Activated CD8-positive, alpha-beta memory T cell treated with anti-CD3 and anti-CD28 coated beads, Interleukin-2, amount 10 ng/mL, durations not matched to agents 7 days and 5 days (primary cell): ENCODE results near the gene SH3BP2. TPM values are rescaled to one million over a fixed set of nuclear protein-coding genes. Genes with fewer than 3 reads are reported as not detected.
"Not testable (repeated sequence)": the region's sequence is repeated elsewhere in the genome, so short reads cannot be mapped to it uniquely, and the experiment has no call there.

Experiments
- ATAC-seq: fragments of 150-1000 bp; cut with Tn5 transposase; one replicate; pipeline ENCODE4 v1.10.0; 2021; ENCODE audit warnings: moderate library complexity
- CTCF ChIA-PET: fragments of 350-600 bp; sonication (Branson Sonifier 250); formaldehyde crosslinking; loops from one replicate; lab custom pipeline; 2021; ENCODE audit warnings: antibody characterized with exemption; lab: Charles Lee
- DNase-seq: peaks from one replicate; pipeline ENCODE4 v3.0.0-alpha.2; 2020
- H3K27ac Mint-ChIP-seq: one replicate; pipeline ENCODE4 v1.8.0; 2021; ENCODE audit warnings: mild to moderate bottlenecking, mixed read lengths
- H3K27me3 Mint-ChIP-seq: one replicate; pipeline ENCODE4 v1.8.0; 2021; ENCODE audit warnings: mixed read lengths
- H3K36me3 Mint-ChIP-seq: one replicate; pipeline ENCODE4 v1.8.0; 2021; ENCODE audit warnings: mild to moderate bottlenecking, mixed read lengths
- H3K4me1 Mint-ChIP-seq: one replicate; pipeline ENCODE4 v1.8.0; 2021; ENCODE audit warnings: mixed read lengths
- H3K4me3 Mint-ChIP-seq: one replicate; pipeline ENCODE4 v1.8.0; 2021; ENCODE audit warnings: mild to moderate bottlenecking, moderate library complexity, mixed read lengths
- H3K9me3 Mint-ChIP-seq: one replicate; pipeline ENCODE4 v1.8.0; 2022; ENCODE audit warnings: low read depth, mixed read lengths
- total RNA-seq, 2 experiments: library from RNA; stranded (reverse); gene quantifications; one replicate each; pipeline ENCODE4 v1.2.3, GENCODE V29; 2021

SH3BP2 gene
- total RNA-seq, 2 experiments from 2014 or later, result 88.0 to 105 TPM

DNA sequence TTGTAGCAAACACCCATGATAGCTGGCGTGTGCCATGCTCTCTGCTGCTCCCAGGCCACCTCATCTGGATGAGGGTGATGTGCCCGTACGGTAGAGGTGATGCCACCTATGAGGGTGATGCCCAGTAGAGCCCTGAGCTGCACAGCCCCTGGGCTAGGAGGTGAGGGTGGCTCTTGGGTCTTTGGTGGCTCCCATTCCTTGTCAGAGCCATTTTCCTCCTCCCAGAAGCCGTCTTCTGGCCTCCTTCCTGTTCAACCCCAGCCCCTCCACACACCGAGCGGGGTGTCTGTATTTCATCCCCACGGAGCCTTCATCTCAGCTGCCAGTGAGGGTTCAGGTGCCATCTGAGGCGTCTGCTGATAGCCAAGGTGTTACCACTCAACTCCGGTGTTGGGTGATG lies 24.8 kb upstream of the SH3BP2 start:
- Mint-ChIP-seq H3K9me3 (no peaks in the 10 kb centered on the region), H3K36me3 (no peaks in the 10 kb centered on the region)
- CTCF ChIA-PET, result interaction anchor here (1.2 kb wide), 2 partner anchors 16 to 186 kb away, joined by 3 to 5 read pairs; no protein-coding TSS in a partner anchor

DNA sequence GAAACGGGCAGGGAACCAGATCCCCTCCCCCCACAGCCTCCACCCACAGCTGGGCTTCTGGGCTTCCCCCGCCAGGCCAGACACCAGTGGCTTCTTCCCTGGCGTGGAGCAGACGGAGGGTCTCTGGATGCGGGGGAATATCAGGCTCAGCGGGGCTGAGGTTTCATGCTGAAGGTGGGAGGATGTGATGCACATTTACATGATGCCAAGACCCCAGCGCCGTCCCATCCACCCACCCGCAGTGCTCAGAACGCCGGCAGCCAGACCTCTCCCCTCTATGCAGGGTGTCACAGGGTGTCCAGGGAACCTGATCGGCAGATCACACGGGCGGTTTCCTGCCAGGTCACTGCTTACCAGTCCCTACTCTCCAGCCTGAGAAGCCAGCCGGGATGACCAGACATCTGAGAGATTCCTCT lies 24.0 kb upstream of the SH3BP2 start:
- Mint-ChIP-seq H3K27me3 (no peaks in the 10 kb centered on the region), H3K36me3 (no peaks in the 10 kb centered on the region), H3K27ac (no peak overlapping the region)

More for the DNA sequence above, 24.8 kb upstream of the SH3BP2 start:
- H3K4me1 Mint-ChIP-seq, result peaks cover 36% of the 10 kb centered on the region
- no peaks in the 10 kb centered on the region for H3K27me3 Mint-ChIP-seq
- DNase-seq (no peak), ATAC-seq (no peak)
- H3K27ac Mint-ChIP-seq, result no peak overlapping the region
- no peak overlapping the region for H3K4me3 Mint-ChIP-seq

DNA sequence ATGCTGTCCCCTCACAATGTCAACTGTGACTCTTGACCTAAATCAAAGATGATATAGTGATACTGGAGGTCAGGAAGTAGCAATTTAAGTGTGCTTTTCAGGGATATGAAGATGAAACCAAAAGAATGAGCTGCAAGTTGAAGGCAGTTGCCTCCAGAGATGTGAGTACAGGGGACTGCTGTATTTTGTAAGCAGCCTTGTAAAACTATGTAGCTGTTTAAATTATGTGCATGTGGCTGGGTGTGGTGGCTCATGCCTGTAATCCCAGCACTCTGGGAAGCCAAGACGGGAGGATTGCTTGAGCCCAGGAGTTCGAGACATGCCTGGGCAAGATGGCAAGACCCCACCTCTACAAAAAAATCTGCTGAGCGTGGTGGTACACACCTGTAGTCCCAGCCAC lies 21.6 kb upstream of the SH3BP2 start:
- no peaks in the 10 kb centered on the region for H3K36me3 Mint-ChIP-seq
- CTCF ChIA-PET, result interaction anchor here (0.8 to 2.5 kb wide), 7 partner anchors 8 to 207 kb away, joined by 3 to 8 read pairs (median 4); no protein-coding TSS in a partner anchor
- peak overlapping the region; percentile 78 for H3K27ac Mint-ChIP-seq
- peaks cover 32% of the 10 kb centered on the region for H3K4me1 Mint-ChIP-seq
- peak; percentile 63 for ATAC-seq
- H3K4me3 Mint-ChIP-seq, result peak overlapping the region; percentile 31
- H3K27me3 Mint-ChIP-seq, result no peaks in the 10 kb centered on the region
- DNase-seq, result no peak
- H3K9me3 Mint-ChIP-seq, result no peaks in the 10 kb centered on the region

More for the DNA sequence above, 24.0 kb upstream of the SH3BP2 start:
- no peak for DNase-seq
- H3K9me3 Mint-ChIP-seq, result no peaks in the 10 kb centered on the region
- CTCF ChIA-PET, result interaction anchor here (1.2 kb wide), 1 partner anchor 15 kb away, joined by 5 read pairs; no protein-coding TSS in a partner anchor
- H3K4me3 Mint-ChIP-seq, result no peak overlapping the region
- H3K4me1 Mint-ChIP-seq, result peaks cover 34% of the 10 kb centered on the region
- no peak for ATAC-seq

DNA sequence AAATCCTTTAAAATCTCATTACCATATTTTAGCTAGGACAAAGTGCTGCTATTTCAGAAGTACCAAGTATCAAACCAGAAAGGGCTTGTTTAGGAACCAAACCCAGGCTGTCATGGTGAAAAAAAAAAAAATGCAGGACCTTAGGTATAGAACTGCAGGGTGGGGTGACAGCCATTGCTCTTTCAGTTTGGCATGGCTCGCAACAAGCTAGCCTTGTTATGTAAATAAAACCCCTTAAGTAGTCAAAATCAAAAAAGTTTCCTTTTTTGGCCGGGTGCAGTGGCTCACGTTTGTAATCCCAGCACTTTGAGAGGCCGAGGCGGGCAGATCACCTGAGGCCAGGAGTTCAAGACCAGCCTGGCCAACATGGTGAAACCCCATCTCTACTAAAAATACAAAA lies 12.2 kb upstream of the SH3BP2 start:
- H3K9me3 Mint-ChIP-seq, result not testable (repeated sequence)

DNA sequence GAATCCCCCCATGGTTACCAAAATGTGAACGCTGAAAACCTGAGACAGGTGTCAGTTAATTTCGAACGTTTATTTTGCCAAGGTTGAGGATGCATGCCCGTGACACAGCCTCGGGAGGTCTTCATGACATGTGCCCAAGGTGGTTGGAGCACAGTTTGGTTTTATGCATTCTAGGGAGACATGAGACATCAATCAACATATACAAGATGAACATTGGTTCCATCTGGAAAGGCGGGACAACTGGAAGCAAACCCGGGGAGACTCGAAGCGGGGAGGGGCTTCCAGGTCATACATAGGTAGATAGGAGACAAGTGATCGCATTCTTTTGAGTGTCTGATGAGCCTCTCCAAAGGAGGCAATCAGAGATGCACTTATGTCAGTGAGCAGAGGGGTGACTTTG lies 11.0 kb upstream of the SH3BP2 start:
- ATAC-seq, result no peak
- Mint-ChIP-seq H3K36me3 (peaks cover 9% of the 10 kb centered on the region), H3K27ac (no peak overlapping the region), H3K27me3 (peaks cover 4% of the 10 kb centered on the region), H3K4me3 (no peak overlapping the region), H3K9me3 (peaks cover 2% of the 10 kb centered on the region), H3K4me1 (peaks cover 4% of the 10 kb centered on the region)
- CTCF ChIA-PET, result interaction anchor here (0.6 to 3.9 kb wide), 4 partner anchors 11 to 30 kb away, joined by 3 to 16 read pairs (median 4); no protein-coding TSS in a partner anchor
- no peak for DNase-seq

More for the DNA sequence above, 12.2 kb upstream of the SH3BP2 start:
- ATAC-seq, H3K27me3 Mint-ChIP-seq, H3K27ac Mint-ChIP-seq, DNase-seq, H3K4me3 Mint-ChIP-seq, H3K36me3 Mint-ChIP-seq, H3K4me1 Mint-ChIP-seq: not testable (repeated sequence)
- CTCF ChIA-PET, result interaction anchor here (1.1 to 1.5 kb wide), 2 partner anchors 10 to 31 kb away, joined by 3 to 4 read pairs; no protein-coding TSS in a partner anchor

DNA sequence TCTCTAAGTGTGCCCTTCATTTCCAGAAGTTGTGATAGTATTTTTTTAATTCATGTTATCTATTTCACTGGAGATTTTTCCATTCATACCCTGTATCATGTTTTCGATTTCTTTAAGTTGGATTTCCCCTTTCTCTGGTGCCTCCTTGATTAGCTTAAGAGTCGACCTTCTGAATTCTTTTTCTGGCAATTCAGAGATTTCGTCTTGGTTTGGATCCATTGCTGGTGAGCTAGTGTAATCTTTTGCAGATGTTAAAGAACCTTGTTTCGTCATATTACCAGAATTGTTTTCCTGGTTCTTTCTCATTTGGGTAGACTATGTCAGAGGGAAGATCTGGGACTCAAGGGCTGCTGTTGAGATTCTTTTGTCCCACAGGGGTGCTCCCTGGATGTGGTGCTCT lies 9.1 kb upstream of the SH3BP2 start:
- no peak overlapping the region for H3K27ac Mint-ChIP-seq
- peaks cover 17% of the 10 kb centered on the region for H3K4me1 Mint-ChIP-seq
- no peak for ATAC-seq
- peaks cover 4% of the 10 kb centered on the region for H3K27me3 Mint-ChIP-seq
- H3K4me3 Mint-ChIP-seq, result no peak overlapping the region
- CTCF ChIA-PET, result interaction anchor here (1.8 to 3.9 kb wide), 2 partner anchors 16 to 20 kb away, joined by 5 to 16 read pairs; no protein-coding TSS in a partner anchor
- peaks cover 2% of the 10 kb centered on the region for H3K9me3 Mint-ChIP-seq
- peaks cover 9% of the 10 kb centered on the region for H3K36me3 Mint-ChIP-seq
- DNase-seq, result no peak

DNA sequence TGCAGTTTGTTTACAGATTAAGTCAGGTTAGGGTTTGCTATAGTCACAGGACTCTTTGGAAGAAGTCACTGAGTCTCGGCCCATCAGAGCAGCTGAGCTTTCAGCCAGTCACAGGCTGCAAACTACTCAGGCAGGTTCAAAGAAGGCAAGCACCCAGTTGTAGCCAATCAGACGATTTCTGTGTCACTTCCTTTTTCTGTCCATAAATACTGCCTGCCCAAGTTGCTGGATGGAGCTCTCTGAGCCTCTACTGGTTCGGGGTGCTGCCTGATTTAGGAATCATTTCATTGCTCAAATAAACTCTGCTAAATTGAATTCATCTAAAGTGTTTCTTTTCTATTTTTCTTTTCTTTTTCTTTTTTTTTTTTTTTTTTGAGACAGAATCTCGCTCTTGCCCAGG lies 7.3 kb upstream of the SH3BP2 start:
- Mint-ChIP-seq H3K9me3 (peaks cover 2% of the 10 kb centered on the region), H3K4me3 (no peak overlapping the region), H3K36me3 (peaks cover 9% of the 10 kb centered on the region), H3K27me3 (peaks cover 4% of the 10 kb centered on the region), H3K4me1 (peaks cover 21% of the 10 kb centered on the region), H3K27ac (no peak overlapping the region)
- ATAC-seq (peak; percentile 37), DNase-seq (no peak)
- CTCF ChIA-PET, result interaction anchor here (0.7 to 1.5 kb wide), 3 partner anchors 12 to 1162 kb away, joined by 3 to 8 read pairs (median 4); no protein-coding TSS in a partner anchor

DNA sequence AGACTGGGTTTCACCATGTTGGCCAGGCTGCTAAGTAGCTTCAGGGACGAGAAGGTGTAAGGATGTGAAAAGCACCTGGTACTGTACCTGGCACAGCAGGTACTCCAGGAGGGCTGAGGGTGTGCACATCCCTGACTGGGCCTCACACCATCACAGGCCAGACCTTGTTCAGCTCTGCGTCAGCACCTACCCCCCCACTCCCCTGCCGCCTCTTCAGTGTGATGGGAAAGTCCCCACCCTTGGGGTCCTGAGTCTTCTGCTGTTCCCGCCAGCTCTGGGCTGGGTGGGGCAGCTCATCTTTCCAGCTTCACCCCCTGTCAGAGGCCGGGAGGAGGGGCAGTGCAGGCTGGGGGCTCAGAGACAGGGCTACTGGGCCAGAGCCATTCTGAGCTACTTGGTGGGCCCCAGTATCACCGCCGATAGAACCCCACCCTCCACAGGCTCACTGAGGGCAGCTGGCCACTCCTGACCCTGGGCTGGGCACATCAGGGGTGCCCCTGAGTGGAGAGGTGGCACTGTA lies 6.7 kb upstream of the SH3BP2 start:
- DNase-seq (no peak), ATAC-seq (no peak)
- Mint-ChIP-seq H3K4me1 (peaks cover 21% of the 10 kb centered on the region), H3K9me3 (peaks cover 2% of the 10 kb centered on the region), H3K36me3 (peaks cover 7% of the 10 kb centered on the region), H3K27me3 (peaks cover 3% of the 10 kb centered on the region), H3K4me3 (no peak overlapping the region), H3K27ac (no peak overlapping the region)
- CTCF ChIA-PET, result interaction anchor here (0.7 to 1.5 kb wide), 3 partner anchors 12 to 1162 kb away, joined by 3 to 8 read pairs (median 4); no protein-coding TSS in a partner anchor

DNA sequence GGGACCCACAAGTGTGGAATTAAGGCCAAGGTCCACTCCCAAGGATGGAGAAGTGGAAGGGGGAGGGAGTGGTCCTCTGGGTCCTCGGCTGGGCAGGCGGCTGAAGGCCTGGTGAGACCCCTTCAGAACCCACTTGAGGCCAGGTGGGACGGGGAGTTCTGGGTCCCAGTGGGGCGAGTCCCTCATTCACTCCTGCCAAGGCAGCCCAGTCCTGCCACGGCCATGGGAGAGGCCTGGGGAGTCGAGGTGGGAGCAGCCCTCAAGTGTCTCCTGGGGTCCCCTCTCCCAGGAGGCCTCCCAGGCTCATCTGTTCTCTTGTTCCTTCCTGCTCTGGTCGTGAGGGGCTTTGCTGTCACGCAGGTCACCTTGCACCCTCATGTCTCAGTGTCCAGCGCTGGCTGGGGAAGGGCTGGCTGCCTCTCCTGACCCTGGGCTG lies 6.1 kb upstream of the SH3BP2 start:
- peaks cover 2% of the 10 kb centered on the region for H3K9me3 Mint-ChIP-seq
- no peak for DNase-seq
- H3K4me1 Mint-ChIP-seq, result peaks cover 21% of the 10 kb centered on the region
- no peaks in the 10 kb centered on the region for H3K27me3 Mint-ChIP-seq
- ATAC-seq, result no peak
- H3K27ac Mint-ChIP-seq, result peak overlapping the region; percentile 66
- CTCF ChIA-PET, result interaction anchor here (0.8 to 1.5 kb wide), 3 partner anchors 23 to 168 kb away, joined by 3 to 8 read pairs (median 3); no protein-coding TSS in a partner anchor
- H3K36me3 Mint-ChIP-seq, result peaks cover 7% of the 10 kb centered on the region
- H3K4me3 Mint-ChIP-seq, result no peak overlapping the region

DNA sequence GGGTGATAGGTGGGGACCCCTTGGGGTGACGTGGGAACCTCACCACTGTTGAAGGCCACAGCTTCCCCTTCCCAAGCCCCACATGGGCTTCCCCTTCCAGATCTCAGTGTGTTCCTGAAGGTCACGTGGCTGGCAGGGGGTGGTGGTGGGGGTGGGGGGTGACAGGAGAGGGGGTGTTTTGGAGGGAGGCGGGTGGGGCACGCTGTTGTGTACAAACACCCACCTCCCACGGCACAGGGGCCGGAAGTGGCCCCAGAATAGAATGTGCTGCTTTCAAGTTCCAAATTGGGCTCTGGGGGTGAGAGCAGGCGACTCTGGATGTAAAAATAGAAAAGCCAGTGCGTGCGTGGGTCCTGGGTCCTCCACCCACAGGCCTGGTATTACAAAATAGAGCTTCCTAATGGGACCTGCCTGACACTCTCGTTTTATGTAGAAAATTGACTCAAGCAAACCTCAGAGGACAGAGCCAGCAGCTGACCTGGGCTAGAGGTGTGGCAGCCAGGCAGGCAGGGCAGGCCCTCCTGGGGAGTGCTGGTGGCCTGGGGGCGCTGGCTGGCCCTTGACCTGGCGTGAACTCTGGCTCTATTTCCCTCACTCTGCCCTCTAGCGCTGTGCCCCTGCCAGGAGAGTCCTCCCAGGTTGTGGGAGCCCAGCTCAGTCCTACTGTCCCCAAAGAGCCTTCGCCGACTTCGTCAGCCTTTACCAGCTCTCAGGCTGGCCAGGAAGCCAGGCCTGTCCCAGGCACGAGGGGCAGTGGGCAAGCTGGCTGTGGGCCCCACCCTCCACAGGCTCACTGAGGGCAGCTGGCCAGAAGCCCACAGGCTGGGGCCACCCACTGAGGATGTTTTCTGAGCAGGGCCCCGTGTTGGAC lies 5.4 kb upstream of the SH3BP2 start:
- ATAC-seq, result peak; percentile 60

DNA sequence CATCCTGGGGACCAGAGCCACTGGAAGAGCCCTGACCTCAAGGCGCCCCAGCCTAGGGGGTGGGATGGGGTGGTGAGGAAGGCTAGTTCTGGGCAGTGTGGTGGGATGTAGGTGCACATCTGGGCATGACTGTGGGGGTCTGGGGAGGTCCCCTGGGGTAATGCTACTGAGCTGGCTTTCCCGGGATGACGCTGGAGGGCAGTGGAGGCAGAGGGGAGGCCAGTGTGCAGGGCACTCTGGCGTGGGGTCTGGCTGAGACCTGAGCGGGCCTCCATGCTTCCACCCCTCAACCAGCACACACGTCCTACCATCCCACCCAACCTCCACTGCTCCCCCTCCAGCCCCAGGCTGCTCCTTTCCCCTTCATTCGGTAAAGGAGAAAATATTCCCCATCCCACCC lies 4.8 kb upstream of the SH3BP2 start:
- no peak overlapping the region for H3K4me3 Mint-ChIP-seq
- H3K9me3 Mint-ChIP-seq, result no peaks in the 10 kb centered on the region
- H3K4me1 Mint-ChIP-seq, result peaks cover 21% of the 10 kb centered on the region
- H3K36me3 Mint-ChIP-seq, result peaks cover 6% of the 10 kb centered on the region
- peak overlapping the region; percentile 18 for H3K27ac Mint-ChIP-seq
- DNase-seq, result no peak
- CTCF ChIA-PET, result interaction anchor here (1.2 kb wide), 1 partner anchor 144 kb away, joined by 3 read pairs; no protein-coding TSS in a partner anchor
- no peak for ATAC-seq
- no peaks in the 10 kb centered on the region for H3K27me3 Mint-ChIP-seq

More for the DNA sequence above, 5.4 kb upstream of the SH3BP2 start:
- CTCF ChIA-PET, result interaction anchor here (0.8 to 1.2 kb wide), 2 partner anchors 145 to 167 kb away, joined by 3 read pairs; no protein-coding TSS in a partner anchor
- Mint-ChIP-seq H3K9me3 (no peaks in the 10 kb centered on the region), H3K4me3 (no peak overlapping the region), H3K36me3 (peaks cover 6% of the 10 kb centered on the region), H3K27me3 (no peaks in the 10 kb centered on the region), H3K4me1 (peaks cover 21% of the 10 kb centered on the region), H3K27ac (peak overlapping the region; percentile 66)
- peak; percentile 64 for DNase-seq

DNA sequence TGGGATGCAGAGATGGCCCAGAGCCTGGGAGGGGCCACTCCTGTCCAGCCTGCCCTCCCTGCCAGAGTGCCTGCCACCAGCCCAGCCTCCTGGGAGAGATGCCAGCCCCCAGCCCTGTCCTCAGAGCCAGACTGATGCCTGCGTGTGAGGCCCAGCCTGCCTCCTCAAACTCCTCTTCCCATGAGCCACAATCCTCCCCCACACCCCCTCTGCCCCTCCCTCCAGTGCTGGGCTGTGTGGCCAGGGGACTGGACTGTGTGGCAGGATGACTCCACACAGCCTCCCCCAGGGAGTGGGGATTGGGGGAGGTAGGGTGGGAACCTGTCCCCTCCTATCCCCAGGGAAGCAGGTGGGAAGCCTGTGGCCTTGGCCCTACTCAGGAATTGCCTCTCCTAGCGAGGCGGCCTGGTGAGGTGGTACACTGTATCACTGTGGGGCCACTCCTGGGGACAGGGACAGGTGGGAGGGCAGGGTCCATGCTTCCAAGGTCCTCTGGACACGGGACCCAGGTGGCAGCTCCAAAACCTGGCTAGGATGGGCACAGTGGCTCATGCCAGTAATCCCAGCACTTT lies 4.3 kb upstream of the SH3BP2 start:
- Mint-ChIP-seq H3K9me3 (no peaks in the 10 kb centered on the region), H3K36me3 (peaks cover 5% of the 10 kb centered on the region), H3K4me3 (no peak overlapping the region), H3K27me3 (no peaks in the 10 kb centered on the region), H3K4me1 (peaks cover 23% of the 10 kb centered on the region), H3K27ac (peak overlapping the region; percentile 19)
- DNase-seq (no peak), ATAC-seq (no peak)
- CTCF ChIA-PET, result no interaction called here

DNA sequence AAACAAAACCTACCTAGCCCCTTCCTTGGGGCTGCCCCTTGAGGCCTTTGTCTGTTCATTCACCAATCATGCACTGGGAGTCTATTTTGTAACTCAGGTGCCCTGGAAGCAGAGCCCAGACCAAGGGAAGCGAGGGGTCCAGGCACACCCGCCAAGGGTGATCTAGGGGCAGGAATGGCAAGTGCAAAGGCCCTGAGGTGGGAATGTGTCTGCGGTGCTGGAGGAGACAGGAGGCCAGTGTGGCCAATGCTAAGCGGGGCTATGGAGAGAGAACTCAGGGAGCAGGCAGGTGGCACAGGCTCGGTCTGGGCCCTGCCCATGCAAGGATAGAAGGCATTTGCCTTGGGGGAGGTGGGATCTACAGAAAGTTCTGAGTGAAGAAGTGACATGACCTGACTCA lies 3.5 kb upstream of the SH3BP2 start:
- H3K27ac Mint-ChIP-seq, result no peak overlapping the region

More for the DNA sequence above, 3.5 kb upstream of the SH3BP2 start:
- no peak for DNase-seq
- Mint-ChIP-seq H3K4me1 (peaks cover 30% of the 10 kb centered on the region), H3K9me3 (no peaks in the 10 kb centered on the region), H3K36me3 (peaks cover 2% of the 10 kb centered on the region), H3K4me3 (no peak overlapping the region), H3K27me3 (no peaks in the 10 kb centered on the region)
- no peak for ATAC-seq
- CTCF ChIA-PET, result no interaction called here
